ENCODE results near the gene KRTAP4-5.
"Not testable (repeated sequence)": the region's sequence is repeated elsewhere in the genome, so short reads cannot be mapped to it uniquely, and the experiment has no call there.

The KRTAP4-5 gene

GRCh38 chr17:41105347-41105746 lies 44.3 kb downstream of the KRTAP4-5 start, which contains the start of gene KRTAP4-9:
TSS of gene KRTAP4-9 (plus strand) at chr17:41105389. CDS start at chr17:41105389, 0 bp downstream.
- not testable (repeated sequence) for DNase-seq

GRCh38 chr17:41104386-41105038 lies 45.1 kb downstream of the KRTAP4-5 start:
- DNase-seq: not testable (repeated sequence)

GRCh38 chr17:41103896-41104295 lies 45.7 kb downstream of the KRTAP4-5 start:
- no peak for DNase-seq

GRCh38 chr17:41101586-41102259 lies 47.9 kb downstream of the KRTAP4-5 start, which contains the start of gene KRTAP4-16:
TSS of gene KRTAP4-16 (minus strand) at chr17:41102209. CDS start at chr17:41102209, 0 bp downstream.
- no peak for DNase-seq

GRCh38 chr17:41099682-41100480 lies 49.7 kb downstream of the KRTAP4-5 start:
- not testable (repeated sequence) for DNase-seq
